MM.1S (cell line): ENCODE results near the gene REG3G.
A peak's percentile ranks its signal among the peaks of the same experiment; 100 is the strongest.

Source experiments
- DNase-seq: peaks from one replicate; pipeline ENCODE4 v3.0.0-alpha.2; 2015
- H2AFZ ChIP-seq: fragments of 300-600 bp; sonication (generic); 2 replicates; pipeline ENCODE4 v1.6.0; 2016; ENCODE audit warnings: antibody characterized with exemption, low read length
- H3F3A ChIP-seq: fragments of 300-600 bp; sonication (generic); 2 replicates; pipeline ENCODE4 v1.6.1; 2016; ENCODE audit warnings: mild to moderate bottlenecking, antibody characterized with exemption, low read length, moderate library complexity, mixed read lengths; ENCODE audit not compliant: insufficient read depth
- H3K27ac ChIP-seq: fragments of 300-600 bp; sonication (generic); 2 replicates; pipeline ENCODE4 v1.5.1; 2016; ENCODE audit warnings: mild to moderate bottlenecking, low read length
- H3K27me3 ChIP-seq: fragments of 300-600 bp; sonication (generic); replicated peaks from 2 replicates; pipeline ENCODE4 v1.6.0; 2016; ENCODE audit warnings: low read length; ENCODE audit not compliant: insufficient read depth
- H3K36me3 ChIP-seq: fragments of 300-600 bp; sonication (generic); replicated peaks from 2 replicates; pipeline ENCODE4 v1.6.1; 2016; ENCODE audit warnings: mild to moderate bottlenecking, low read length, mixed read lengths; ENCODE audit not compliant: insufficient read depth
- H3K4me1 ChIP-seq: fragments of 300-600 bp; sonication (generic); 2 replicates; pipeline ENCODE4 v1.6.1; 2016; ENCODE audit warnings: low read length, mixed read lengths
- H3K4me2 ChIP-seq: fragments of 300-600 bp; sonication (generic); 2 replicates; pipeline ENCODE4 v1.6.0; 2016; ENCODE audit warnings: low read depth, low read length
- H3K4me3 ChIP-seq: fragments of 300-600 bp; sonication (generic); 2 replicates; pipeline ENCODE4 v1.5.1; 2016; ENCODE audit warnings: low read length, mixed read lengths
- H3K79me2 ChIP-seq: fragments of 300-600 bp; sonication (generic); 2 replicates; pipeline ENCODE4 v1.6.1; 2016; ENCODE audit warnings: mixed run types, low read length, mixed read lengths
- H3K9ac ChIP-seq: fragments of 300-600 bp; sonication (generic); 2 replicates; pipeline ENCODE4 v1.6.1; 2016; ENCODE audit warnings: low read length, mixed read lengths
- H3K9me2 ChIP-seq: fragments of 300-600 bp; sonication (generic); replicated peaks from 2 replicates; pipeline ENCODE4 v1.6.1; 2016; ENCODE audit warnings: mild to moderate bottlenecking, low read length, mixed read lengths; ENCODE audit not compliant: insufficient read depth
- H3K9me3 ChIP-seq: fragments of 300-600 bp; sonication (generic); replicated peaks from 2 replicates; pipeline ENCODE4 v1.6.1; 2016; ENCODE audit warnings: mild to moderate bottlenecking, low read length, mixed read lengths; ENCODE audit not compliant: insufficient read depth
- H4K20me1 ChIP-seq: fragments of 300-600 bp; sonication (generic); 2 replicates; pipeline ENCODE4 v1.6.1; 2016; ENCODE audit warnings: mild to moderate bottlenecking, low read length, moderate library complexity, mixed read lengths; ENCODE audit not compliant: insufficient read depth
- CTCF ChIP-seq: fragments of 300-600 bp; sonication (generic); IDR thresholded peaks from 2 replicates; pipeline ENCODE4 v1.5.1; 2016; ENCODE audit warnings: antibody characterized with exemption, low read length, mixed read lengths
- EZH2 ChIP-seq: fragments of 300-600 bp; sonication (generic); optimal IDR thresholded peaks from 2 replicates; pipeline ENCODE3; 2017; ENCODE audit warnings: low read depth, mild to moderate bottlenecking, antibody characterized with exemption, low read length, mixed read lengths
- EZH2phosphoT487 ChIP-seq: fragments of 300-600 bp; sonication (generic); IDR thresholded peaks from 2 replicates; pipeline ENCODE4 v1.6.1; 2018; ENCODE audit warnings: antibody characterized with exemption, low read length

REG3G gene

GRCh38 chr2:79025421-79025820 lies at the start of gene REG3G:
REG3G (plus strand) TSS chr2:79025702; CDS start chr2:79026094, 392 bp downstream.
- no peaks in the 10 kb centered on the region for H3K9me3 ChIP-seq
- H3K4me1 ChIP-seq: no peaks in the 10 kb centered on the region
- no peak for TF ChIP-seq EZH2
- TF ChIP-seq CTCF: no peak
- TF ChIP-seq EZH2phosphoT487: no peak
- H2AFZ ChIP-seq: no peak within 1 kb of the TSS
- no peaks in the 10 kb centered on the region for H3F3A ChIP-seq
- H4K20me1 ChIP-seq: no peaks in the 10 kb centered on the region
- no peak within 1 kb of the TSS for H3K4me2 ChIP-seq
- no peaks in the 10 kb centered on the region for H3K36me3 ChIP-seq
- no peaks in the 10 kb centered on the region for H3K9me2 ChIP-seq
- no peak within 1 kb of the TSS for H3K4me3 ChIP-seq
- DNase-seq: no peak
- H3K9ac ChIP-seq: no peak within 1 kb of the TSS
- H3K79me2 ChIP-seq: no peaks in the 10 kb centered on the region
- no peak within 1 kb of the TSS for H3K27ac ChIP-seq
- H3K27me3 ChIP-seq: no peaks in the 10 kb centered on the region

GRCh38 chr2:78977661-78978145 lies 47.8 kb upstream of the REG3G start:
- H3K4me1 ChIP-seq: peaks cover 10% of the 10 kb centered on the region
- peak; percentile 55 for DNase-seq

GRCh38 chr2:78978340-78978739 lies 47.2 kb upstream of the REG3G start:
- H3K4me1 ChIP-seq: peaks cover 10% of the 10 kb centered on the region
- no peak overlapping the region for H3K4me2 ChIP-seq
- H3K27ac ChIP-seq: no peak overlapping the region

More at GRCh38 chr2:78977661-78978145, 47.8 kb upstream of the REG3G start:
- Histone ChIP-seq H3K9ac (no peak overlapping the region), H3K4me2 (0 out of 2 replicates have a peak overlapping the region, but pooled peaks have one; percentile 6), H3K9me3 (no peaks in the 10 kb centered on the region), H2AFZ (no peak overlapping the region), H3K79me2 (no peaks in the 10 kb centered on the region), H4K20me1 (no peaks in the 10 kb centered on the region), H3K27ac (no peak overlapping the region), H3K27me3 (no peaks in the 10 kb centered on the region), H3K9me2 (no peaks in the 10 kb centered on the region), H3K36me3 (no peaks in the 10 kb centered on the region), H3K4me3 (no peak overlapping the region), H3F3A (no peaks in the 10 kb centered on the region)
- TF ChIP-seq CTCF: no peak

More at GRCh38 chr2:78978340-78978739, 47.2 kb upstream of the REG3G start:
- Histone ChIP-seq H3K79me2 (no peaks in the 10 kb centered on the region), H4K20me1 (no peaks in the 10 kb centered on the region), H3K27me3 (no peaks in the 10 kb centered on the region), H3K9ac (no peak overlapping the region), H3K4me3 (no peak overlapping the region), H2AFZ (no peak overlapping the region), H3F3A (no peaks in the 10 kb centered on the region), H3K9me3 (no peaks in the 10 kb centered on the region), H3K36me3 (no peaks in the 10 kb centered on the region), H3K9me2 (no peaks in the 10 kb centered on the region)
- TF ChIP-seq EZH2: no peak
- no peak for TF ChIP-seq CTCF
- no peak for TF ChIP-seq EZH2phosphoT487
- no peak for DNase-seq
